Ishikawa (cell line): ENCODE data around the gene CNNM3.

ENCODE experiments used
- CEBPB ChIP-seq: IDR thresholded peaks from 2 replicates; pipeline ENCODE4 v1.6.1; 2012
- CREB1 ChIP-seq: IDR thresholded peaks from 2 replicates; pipeline ENCODE4 v1.6.1; 2012; ENCODE audit warnings: low read depth
- EP300 ChIP-seq: IDR thresholded peaks from 2 replicates; pipeline ENCODE4 v1.6.1; 2012; ENCODE audit warnings: borderline replicate concordance
- RAD21 ChIP-seq: IDR thresholded peaks from 2 replicates; pipeline ENCODE4 v1.6.1; 2012; ENCODE audit warnings: low read depth
- USF1 ChIP-seq: IDR thresholded peaks from 2 replicates; pipeline ENCODE4 v1.6.1; 2012
- TF ChIP-seq, protein P1 (sequence below): IDR thresholded peaks from 2 replicates; pipeline ENCODE4 v1.6.1; 2012; ENCODE audit warnings: low read depth, mild to moderate bottlenecking

- TF ChIP-seq CEBPB (no peak), RAD21 (no peak), EP300 (no peak), CREB1 (no peak), USF1 (no peak)
- TF ChIP-seq, protein P1, sequence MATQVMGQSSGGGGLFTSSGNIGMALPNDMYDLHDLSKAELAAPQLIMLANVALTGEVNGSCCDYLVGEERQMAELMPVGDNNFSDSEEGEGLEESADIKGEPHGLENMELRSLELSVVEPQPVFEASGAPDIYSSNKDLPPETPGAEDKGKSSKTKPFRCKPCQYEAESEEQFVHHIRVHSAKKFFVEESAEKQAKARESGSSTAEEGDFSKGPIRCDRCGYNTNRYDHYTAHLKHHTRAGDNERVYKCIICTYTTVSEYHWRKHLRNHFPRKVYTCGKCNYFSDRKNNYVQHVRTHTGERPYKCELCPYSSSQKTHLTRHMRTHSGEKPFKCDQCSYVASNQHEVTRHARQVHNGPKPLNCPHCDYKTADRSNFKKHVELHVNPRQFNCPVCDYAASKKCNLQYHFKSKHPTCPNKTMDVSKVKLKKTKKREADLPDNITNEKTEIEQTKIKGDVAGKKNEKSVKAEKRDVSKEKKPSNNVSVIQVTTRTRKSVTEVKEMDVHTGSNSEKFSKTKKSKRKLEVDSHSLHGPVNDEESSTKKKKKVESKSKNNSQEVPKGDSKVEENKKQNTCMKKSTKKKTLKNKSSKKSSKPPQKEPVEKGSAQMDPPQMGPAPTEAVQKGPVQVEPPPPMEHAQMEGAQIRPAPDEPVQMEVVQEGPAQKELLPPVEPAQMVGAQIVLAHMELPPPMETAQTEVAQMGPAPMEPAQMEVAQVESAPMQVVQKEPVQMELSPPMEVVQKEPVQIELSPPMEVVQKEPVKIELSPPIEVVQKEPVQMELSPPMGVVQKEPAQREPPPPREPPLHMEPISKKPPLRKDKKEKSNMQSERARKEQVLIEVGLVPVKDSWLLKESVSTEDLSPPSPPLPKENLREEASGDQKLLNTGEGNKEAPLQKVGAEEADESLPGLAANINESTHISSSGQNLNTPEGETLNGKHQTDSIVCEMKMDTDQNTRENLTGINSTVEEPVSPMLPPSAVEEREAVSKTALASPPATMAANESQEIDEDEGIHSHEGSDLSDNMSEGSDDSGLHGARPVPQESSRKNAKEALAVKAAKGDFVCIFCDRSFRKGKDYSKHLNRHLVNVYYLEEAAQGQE = no peak
Observed at GRCh38 chr2:96861074-96861473, 45.0 kb downstream of the CNNM3 start.
